ENCODE data around the gene SLC43A2.

DNA sequence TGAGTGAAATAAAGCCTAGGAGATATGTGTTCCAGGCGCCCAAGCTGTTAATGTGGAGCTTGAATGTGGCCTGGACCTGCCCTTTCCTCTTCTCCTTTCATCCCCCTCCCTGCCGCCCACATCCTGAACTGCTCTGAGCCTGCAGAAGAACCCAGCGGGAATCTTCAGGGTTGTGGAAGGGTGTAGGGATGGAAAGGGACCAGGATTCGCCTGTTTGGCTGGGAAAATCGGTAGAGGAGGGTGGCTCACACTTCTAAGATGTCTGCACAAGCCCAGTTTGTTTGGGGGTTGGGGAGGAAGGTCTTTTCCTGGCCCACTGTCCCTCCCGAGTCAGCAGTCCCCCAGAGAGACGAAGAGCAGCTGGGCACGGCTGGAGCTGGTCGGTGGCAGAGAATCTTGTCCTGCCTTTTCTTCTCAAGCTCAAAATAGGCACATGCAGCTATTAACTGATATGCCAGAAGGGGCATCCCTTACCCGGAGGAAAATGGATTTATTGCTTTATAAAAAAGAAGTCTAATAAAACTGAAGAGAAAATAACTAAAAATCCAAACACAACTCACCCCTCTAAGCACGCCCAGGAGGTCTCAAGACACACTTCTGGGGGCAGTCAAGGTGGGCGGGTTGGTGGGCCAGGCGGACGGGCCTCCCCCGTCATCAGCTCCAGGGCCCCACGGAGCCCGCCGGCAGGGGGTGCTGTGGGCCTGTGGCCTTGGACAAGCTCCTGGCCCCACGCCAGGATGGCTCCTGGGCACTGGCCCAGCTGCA, 54.5 kb downstream of the SLC43A2 start:
- TF ChIP-seq, protein P1, sequence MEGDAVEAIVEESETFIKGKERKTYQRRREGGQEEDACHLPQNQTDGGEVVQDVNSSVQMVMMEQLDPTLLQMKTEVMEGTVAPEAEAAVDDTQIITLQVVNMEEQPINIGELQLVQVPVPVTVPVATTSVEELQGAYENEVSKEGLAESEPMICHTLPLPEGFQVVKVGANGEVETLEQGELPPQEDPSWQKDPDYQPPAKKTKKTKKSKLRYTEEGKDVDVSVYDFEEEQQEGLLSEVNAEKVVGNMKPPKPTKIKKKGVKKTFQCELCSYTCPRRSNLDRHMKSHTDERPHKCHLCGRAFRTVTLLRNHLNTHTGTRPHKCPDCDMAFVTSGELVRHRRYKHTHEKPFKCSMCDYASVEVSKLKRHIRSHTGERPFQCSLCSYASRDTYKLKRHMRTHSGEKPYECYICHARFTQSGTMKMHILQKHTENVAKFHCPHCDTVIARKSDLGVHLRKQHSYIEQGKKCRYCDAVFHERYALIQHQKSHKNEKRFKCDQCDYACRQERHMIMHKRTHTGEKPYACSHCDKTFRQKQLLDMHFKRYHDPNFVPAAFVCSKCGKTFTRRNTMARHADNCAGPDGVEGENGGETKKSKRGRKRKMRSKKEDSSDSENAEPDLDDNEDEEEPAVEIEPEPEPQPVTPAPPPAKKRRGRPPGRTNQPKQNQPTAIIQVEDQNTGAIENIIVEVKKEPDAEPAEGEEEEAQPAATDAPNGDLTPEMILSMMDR (IDR thresholded peaks at IDR 0.05; ENCODE audit: extremely low read depth in 1 of 2, insufficient read depth in 1 of 2, low read depth in 1 of 2, low read length in 2 of 2) = peak; percentile 96 to 99
- no peak for TF ChIP-seq POLR2A (IDR thresholded peaks at IDR 0.05; ENCODE audit: low read depth, low read length)

Measured in endothelial cell of umbilical vein (primary cell).